GM10248 (cell line): ENCODE measurements around the gene GDPD3.

Source experiments
- CTCF ChIA-PET: fragments of 300-600 bp; sonication (Branson Sonifier 250); formaldehyde crosslinking; extraction: SDS; loops from one replicate; lab custom pipeline; 2021; ENCODE audit warnings: antibody characterized with exemption; lab: Yijun Ruan, JAX
- POLR2A ChIA-PET: fragments of 350-650 bp; sonication (Branson Sonifier 250); formaldehyde crosslinking; extraction: SDS; loops from one replicate; lab custom pipeline; 2020; ENCODE audit warnings: antibody characterized with exemption; lab: Yijun Ruan, JAX
- DNase-seq: peaks from one replicate; pipeline ENCODE4 v3.0.0; 2012; ENCODE audit errors: extremely low spot score
- TF ChIP-seq, protein P1 (sequence below): IDR thresholded peaks from 2 replicates; pipeline ENCODE4 v1.5.1; 2012; ENCODE audit warnings: mild to moderate bottlenecking, low read depth; ENCODE audit errors: extremely low read depth, missing control alignments, control extremely low read depth

The GDPD3 gene

DNA sequence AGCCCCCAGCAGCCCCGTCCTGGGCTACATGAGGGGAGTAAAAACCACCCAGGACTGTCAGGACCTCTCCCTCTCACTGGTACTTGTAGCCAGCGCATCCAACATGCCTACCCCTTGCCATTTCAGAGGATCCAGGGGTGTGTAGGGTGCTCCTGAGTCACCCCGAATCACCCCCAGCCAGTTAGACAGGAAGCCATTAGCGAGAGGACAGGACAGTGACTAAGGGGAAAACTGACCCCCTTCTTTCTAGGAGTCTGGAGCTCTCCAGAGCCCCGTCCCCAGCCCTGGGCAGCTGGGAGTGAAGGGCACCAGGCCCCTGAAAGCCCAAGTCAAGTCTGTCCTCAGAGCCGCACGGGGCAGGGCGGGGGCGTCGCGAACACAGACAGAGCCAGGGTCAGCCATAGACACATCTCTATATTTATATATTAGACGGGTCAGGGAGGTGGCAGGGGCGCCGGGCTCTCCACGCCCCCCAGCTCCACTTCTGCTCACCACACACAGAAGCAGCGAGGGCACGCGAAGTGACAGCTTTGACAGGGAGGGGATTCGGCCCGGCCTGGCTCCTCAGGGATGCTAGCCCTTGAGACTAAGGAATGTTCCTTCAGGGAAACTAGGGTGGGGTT lies 485 bp upstream of the GDPD3 start:
- ChIA-PET POLR2A (no interaction called here), CTCF (interaction anchor here (0.6 to 4.3 kb wide), 6 partner anchors 11 to 72 kb away, joined by 3 to 29 read pairs (median 6); partner anchors contain the start of gene CORO1A)
- DNase-seq, result no peak
- TF ChIP-seq, protein P1, sequence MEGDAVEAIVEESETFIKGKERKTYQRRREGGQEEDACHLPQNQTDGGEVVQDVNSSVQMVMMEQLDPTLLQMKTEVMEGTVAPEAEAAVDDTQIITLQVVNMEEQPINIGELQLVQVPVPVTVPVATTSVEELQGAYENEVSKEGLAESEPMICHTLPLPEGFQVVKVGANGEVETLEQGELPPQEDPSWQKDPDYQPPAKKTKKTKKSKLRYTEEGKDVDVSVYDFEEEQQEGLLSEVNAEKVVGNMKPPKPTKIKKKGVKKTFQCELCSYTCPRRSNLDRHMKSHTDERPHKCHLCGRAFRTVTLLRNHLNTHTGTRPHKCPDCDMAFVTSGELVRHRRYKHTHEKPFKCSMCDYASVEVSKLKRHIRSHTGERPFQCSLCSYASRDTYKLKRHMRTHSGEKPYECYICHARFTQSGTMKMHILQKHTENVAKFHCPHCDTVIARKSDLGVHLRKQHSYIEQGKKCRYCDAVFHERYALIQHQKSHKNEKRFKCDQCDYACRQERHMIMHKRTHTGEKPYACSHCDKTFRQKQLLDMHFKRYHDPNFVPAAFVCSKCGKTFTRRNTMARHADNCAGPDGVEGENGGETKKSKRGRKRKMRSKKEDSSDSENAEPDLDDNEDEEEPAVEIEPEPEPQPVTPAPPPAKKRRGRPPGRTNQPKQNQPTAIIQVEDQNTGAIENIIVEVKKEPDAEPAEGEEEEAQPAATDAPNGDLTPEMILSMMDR, result no peak

DNA sequence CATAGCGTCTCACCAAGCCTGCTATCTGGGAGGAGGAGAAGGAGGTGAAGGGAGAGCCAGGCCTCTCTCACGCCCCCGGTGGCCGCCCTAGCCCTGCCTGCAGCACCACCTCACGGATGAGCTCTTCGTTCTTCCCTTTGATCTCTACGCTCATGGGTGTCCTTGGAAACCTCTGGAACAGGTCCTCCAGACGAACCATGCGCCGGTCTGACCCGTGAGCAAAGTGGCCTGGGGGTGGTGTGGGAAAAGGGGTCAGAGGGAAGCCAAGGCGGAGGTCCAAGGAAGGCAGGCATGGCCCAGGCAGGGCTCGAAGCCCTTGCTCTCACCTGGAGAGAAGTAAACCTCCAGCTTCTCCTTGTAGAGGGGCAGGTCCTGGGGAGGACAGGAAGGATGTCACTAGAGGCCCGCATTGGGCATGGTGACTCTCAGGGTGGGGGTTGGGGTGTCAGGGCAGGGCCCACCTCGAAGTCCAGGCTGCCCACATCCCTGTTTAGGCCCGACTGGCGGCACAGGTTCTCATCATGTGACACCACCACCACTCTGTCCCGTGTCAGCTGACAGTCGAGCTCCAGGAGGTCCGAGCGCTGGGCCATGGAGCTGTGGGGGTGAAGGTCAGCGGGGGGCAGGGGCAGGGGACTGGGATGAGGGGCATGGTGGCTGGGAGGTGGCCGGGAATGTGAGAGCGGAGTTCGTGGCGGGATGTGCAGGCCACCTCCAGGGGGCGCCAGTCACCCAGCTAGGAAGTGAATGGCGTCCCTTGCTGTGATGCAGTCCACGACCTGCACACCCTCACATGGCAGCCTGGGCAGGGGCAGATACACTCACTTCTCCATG lies 923 bp downstream of the GDPD3 start:
- DNase-seq, result peak; percentile 86
- TF ChIP-seq, protein P1, result peak; percentile 80
- ChIA-PET CTCF (interaction anchor here (0.6 to 4.3 kb wide), 18 partner anchors 9 to 163 kb away, joined by 3 to 29 read pairs (median 4); no protein-coding TSS in a partner anchor), POLR2A (no interaction called here)

DNA sequence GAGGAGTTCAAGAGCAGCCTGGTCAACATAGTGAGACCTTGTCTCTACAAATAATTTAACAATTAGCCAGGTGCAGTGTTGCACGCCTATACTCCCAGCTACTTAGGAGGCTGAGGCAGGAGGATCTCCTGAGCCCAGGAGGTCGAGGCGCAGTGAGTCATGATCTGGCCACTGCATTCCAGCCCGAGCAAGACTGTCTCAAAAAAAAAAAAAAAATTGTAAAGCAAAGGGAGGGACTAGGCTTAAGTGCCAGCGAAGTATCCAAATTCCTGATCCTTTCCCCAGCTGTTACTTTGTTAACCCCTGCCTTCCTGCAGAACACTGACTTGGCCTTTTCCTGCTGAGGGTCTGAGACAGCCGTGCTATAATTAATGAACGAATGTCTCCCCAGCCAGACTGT lies 2.7 kb downstream of the GDPD3 start:
- no peak for DNase-seq
- POLR2A ChIA-PET, result no interaction called here
- TF ChIP-seq, protein P1, result no peak
- CTCF ChIA-PET, result interaction anchor here (0.8 to 4.3 kb wide), 3 partner anchors 7 to 19 kb away, joined by 3 to 26 read pairs (median 12); partner anchors contain the start of gene TBX6

DNA sequence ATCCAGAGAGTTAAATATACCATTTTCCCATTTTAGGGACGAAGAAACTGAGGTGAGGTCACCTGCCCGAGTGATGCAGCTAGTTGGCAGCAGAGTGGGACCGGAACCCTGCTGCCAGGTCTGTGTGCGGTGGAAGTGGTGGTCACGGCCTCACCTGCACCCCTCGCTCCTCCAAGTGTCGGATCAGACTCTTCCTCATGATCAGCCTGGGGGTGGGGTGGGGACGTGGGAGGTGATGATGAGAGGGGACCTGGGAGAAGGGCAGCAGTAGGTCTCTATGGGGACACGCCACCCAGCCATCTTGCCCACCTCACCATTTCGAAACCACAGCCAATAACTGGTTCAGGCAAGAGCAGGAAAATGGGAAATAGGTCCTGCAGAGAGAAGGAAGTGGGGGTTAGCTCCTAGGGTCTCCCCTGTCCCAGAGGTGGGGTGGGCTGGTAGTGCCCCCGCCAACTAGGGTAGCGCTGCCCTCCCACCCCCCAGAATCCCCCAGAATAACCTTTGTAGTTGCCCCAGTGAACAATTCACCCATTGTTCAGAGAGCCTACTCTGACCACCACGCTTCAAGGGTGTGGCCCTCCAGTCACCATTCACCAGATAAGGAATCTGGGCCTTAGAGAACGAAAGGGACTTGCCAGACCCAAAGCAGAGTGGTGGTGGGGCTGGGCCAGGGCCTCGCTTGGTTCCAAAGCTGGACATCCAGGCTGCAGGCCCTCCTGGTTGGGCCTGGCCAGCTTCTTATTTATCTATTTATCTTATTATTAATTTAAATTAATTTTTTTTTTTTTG lies 5.1 kb downstream of the GDPD3 start:
- TF ChIP-seq, protein P1, result no peak
- CTCF ChIA-PET, result no interaction called here
- no peak for DNase-seq
- POLR2A ChIA-PET, result no interaction called here

DNA sequence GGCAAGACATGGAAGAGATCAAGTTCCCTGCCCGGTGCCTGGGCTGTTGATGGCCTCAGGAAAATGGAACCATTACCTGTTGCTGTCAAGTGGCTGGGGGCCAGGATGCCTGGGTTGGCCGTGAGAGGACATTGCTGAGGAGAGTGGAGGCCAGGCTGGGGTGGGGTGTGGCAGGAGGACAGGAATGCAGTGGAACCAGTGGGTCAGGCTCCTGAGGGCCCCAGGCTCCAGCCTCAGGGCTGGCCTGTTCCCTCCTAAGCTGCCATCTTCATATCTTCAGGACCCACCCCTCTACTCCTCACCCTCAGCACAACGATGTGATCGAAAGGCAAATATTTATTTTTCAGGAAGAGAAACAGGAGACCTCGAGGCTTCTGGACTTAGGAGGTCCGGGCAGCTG lies 8.8 kb downstream of the GDPD3 start:
- no peak for DNase-seq
- ChIA-PET POLR2A (no interaction called here), CTCF (interaction anchor here (3.7 to 3.9 kb wide), 2 partner anchors 8 to 12 kb away, joined by 24 to 26 read pairs; partner anchors contain the start of genes GDPD3 and TBX6)
- TF ChIP-seq, protein P1, result no peak

DNA sequence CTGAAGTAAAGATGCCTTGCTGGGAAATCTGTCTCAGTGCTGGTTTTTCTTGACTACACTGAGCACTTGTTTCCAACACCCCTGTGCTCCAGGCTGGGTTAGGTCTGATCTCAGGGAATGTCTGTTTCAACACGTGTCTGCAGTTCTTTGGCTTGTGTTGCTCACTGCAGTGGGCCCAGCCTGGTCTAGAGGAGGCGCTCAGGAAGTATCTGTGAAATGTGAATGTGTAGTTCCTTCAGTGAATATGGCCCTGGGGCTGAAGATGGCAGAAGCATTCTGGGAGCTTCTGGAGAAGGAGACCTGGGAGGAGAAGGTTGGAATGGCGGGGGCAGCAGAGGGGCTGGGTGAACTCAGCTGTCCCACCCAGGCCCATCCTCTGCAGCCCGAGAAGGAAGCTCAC lies 9.2 kb downstream of the GDPD3 start:
- TF ChIP-seq, protein P1, result no peak
- ChIA-PET POLR2A (no interaction called here), CTCF (interaction anchor here (3.7 to 3.9 kb wide), 2 partner anchors 8 to 12 kb away, joined by 24 to 26 read pairs; partner anchors contain the start of genes GDPD3 and TBX6)
- no peak for DNase-seq
